Panc1 (cell line): Measurements from ENCODE around the gene DDX24. TPM values are rescaled to one million over a fixed set of nuclear protein-coding genes. Genes with fewer than 3 reads are reported as not detected.

Experiments
- ATAC-seq: fragments of 200-7000 bp; cut with Tn5 transposase; 2 replicates; pipeline ENCODE4 v1.9.1; 2020; ENCODE audit warnings: mild to moderate bottlenecking, moderate library complexity
- BruUV-seq: library from RNA; stranded (reverse); fragments of 400-500 nt; replicated peaks from 2 replicates; lab custom pipeline; 2021; lab: Mats Ljungman, UMichigan
- CTCF ChIA-PET: fragments of 300-600 bp; sonication (Branson Sonifier 250); formaldehyde crosslinking; loops from one replicate; lab custom pipeline; 2022; ENCODE audit warnings: antibody characterized with exemption; lab: Charles Lee
- POLR2A ChIA-PET: fragments of 300-600 bp; sonication (Branson Sonifier 250); formaldehyde crosslinking; loops from one replicate; lab custom pipeline; 2022; ENCODE audit warnings: antibody characterized with exemption; lab: Charles Lee
- DNase-seq: peaks from one replicate; pipeline ENCODE4 v3.0.0-alpha.2; 2010; ENCODE audit warnings: low read depth, low spot score
- H3K27ac ChIP-seq: 2 replicates; pipeline ENCODE4 v1.5.1; 2011; ENCODE audit warnings: mild to moderate bottlenecking, low read length, inconsistent platforms
- H3K27me3 ChIP-seq: fragments of 200-500 bp; sonication (Bioruptor generic); 2 replicates; pipeline ENCODE4 v1.6.0; 2014; ENCODE audit warnings: low read length, inconsistent platforms; ENCODE audit not compliant: control insufficient read depth, insufficient read depth
- H3K36me3 ChIP-seq: fragments of 200-500 bp; sonication (Bioruptor generic); 2 replicates; pipeline ENCODE4 v1.5.1; 2014; ENCODE audit warnings: inconsistent platforms, mild to moderate bottlenecking, low read length, moderate library complexity; ENCODE audit not compliant: control insufficient read depth, insufficient read depth
- H3K4me1 ChIP-seq: 2 replicates; pipeline ENCODE4 v1.5.1; 2011; ENCODE audit warnings: inconsistent platforms, mild to moderate bottlenecking, low read length, moderate library complexity; ENCODE audit not compliant: control insufficient read depth, insufficient read depth
- H3K4me3 ChIP-seq, 2 experiments: 2 replicates each; pipeline ENCODE4 v1.5.1; 2011 to 2012; ENCODE audit warnings: low read depth in 2 of 2, low read length in 2 of 2, mild to moderate bottlenecking in 2 of 2, inconsistent platforms in 1 of 2, moderate library complexity in 1 of 2
- H3K9me3 ChIP-seq: fragments of 200-500 bp; sonication (Bioruptor generic); 2 replicates; pipeline ENCODE4 v1.5.1; 2014; ENCODE audit warnings: low read depth, mild to moderate bottlenecking, inconsistent platforms, low read length, moderate library complexity; ENCODE audit not compliant: control insufficient read depth, insufficient read depth
- POLR2AphosphoS5 ChIP-seq: IDR thresholded peaks from 2 replicates; pipeline ENCODE4 v1.6.1; 2012; ENCODE audit warnings: mild to moderate bottlenecking, low read depth, low read length, moderate library complexity
- SIN3A ChIP-seq: IDR thresholded peaks from 2 replicates; pipeline ENCODE4 v1.6.1; 2012; ENCODE audit warnings: low read depth, mild to moderate bottlenecking, low read length, moderate library complexity, borderline replicate concordance; ENCODE audit not compliant: insufficient read depth
- TCF7L2 ChIP-seq: IDR thresholded peaks from 2 replicates; pipeline ENCODE4 v1.6.1; 2011; ENCODE audit warnings: mild to moderate bottlenecking, low read depth, low read length, inconsistent platforms
- in situ Hi-C: cut with HindIII; loops from 2 replicates; pipeline ENCODE4 v1.10.0; 2016; ENCODE audit warnings: low sequenced_read_pairs, low pct_unique_long_range_greater_than_20kb
- intact Hi-C: fragments of 100-400 bp; cut with micrococcal nuclease; formaldehyde crosslinking; loops from one replicate; pipeline ENCODE4 v1.10.0; 2022; ENCODE audit not compliant: unreplicated experiment
- total RNA-seq: library from RNA; stranded (reverse); gene quantifications from one replicate; pipeline ENCODE4 v1.2.1, GENCODE V29; 2021; ENCODE audit not compliant: unreplicated experiment
- TF ChIP-seq, protein P1 (sequence below), 2 experiments: IDR thresholded peaks; 2 replicates each; pipeline ENCODE4 v1.6.1; 2011 to 2012; ENCODE audit warnings: low read depth in 2 of 2, control low read depth in 1 of 2, low read length in 1 of 2, mild to moderate bottlenecking in 1 of 2, moderate library complexity in 1 of 2; ENCODE audit not compliant: insufficient read depth in 1 of 2
- TF ChIP-seq, protein P2 (sequence below): fragments of 450-650 bp; IDR thresholded peaks from 2 replicates; pipeline ENCODE4 v1.5.1; 2017; ENCODE audit warnings: mild to moderate bottlenecking

Gene DDX24
- total RNA-seq, 1 experiment from 2014 or later, result 103 TPM

DNA sequence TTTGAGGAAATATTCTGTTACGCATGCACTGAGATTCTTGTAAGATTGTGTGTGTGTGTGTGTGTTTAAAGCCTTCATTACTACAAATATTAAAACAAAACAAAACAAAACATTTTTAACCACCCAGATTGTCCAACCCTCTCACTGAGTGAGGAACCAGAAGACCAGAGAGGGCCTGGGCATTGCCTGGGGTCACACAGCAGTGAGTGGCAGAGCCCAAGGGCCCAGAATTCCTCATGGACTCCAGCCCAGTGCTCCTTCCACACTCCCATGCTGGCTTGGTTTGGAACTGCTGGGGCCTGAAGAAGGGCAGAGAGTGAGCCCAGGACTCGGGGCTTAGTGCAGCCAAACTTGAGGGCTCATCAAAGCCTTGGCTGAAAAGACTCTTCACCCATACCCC is 56.5 kb downstream of the DDX24 start:
- H3K27me3 ChIP-seq, result no peaks in the 10 kb centered on the region
- ChIA-PET POLR2A (no interaction called here), CTCF (no interaction called here)
- H3K36me3 ChIP-seq, result no peaks in the 10 kb centered on the region
- ATAC-seq, result no peak
- H3K4me1 ChIP-seq, result peaks cover 20% of the 10 kb centered on the region
- in situ Hi-C loops, result no loop called here
- no peaks in the 10 kb centered on the region for H3K9me3 ChIP-seq
- no peak overlapping the region for H3K4me3 ChIP-seq
- TF ChIP-seq SIN3A, result no peak
- TF ChIP-seq POLR2AphosphoS5, result no peak
- TF ChIP-seq, protein P1, sequence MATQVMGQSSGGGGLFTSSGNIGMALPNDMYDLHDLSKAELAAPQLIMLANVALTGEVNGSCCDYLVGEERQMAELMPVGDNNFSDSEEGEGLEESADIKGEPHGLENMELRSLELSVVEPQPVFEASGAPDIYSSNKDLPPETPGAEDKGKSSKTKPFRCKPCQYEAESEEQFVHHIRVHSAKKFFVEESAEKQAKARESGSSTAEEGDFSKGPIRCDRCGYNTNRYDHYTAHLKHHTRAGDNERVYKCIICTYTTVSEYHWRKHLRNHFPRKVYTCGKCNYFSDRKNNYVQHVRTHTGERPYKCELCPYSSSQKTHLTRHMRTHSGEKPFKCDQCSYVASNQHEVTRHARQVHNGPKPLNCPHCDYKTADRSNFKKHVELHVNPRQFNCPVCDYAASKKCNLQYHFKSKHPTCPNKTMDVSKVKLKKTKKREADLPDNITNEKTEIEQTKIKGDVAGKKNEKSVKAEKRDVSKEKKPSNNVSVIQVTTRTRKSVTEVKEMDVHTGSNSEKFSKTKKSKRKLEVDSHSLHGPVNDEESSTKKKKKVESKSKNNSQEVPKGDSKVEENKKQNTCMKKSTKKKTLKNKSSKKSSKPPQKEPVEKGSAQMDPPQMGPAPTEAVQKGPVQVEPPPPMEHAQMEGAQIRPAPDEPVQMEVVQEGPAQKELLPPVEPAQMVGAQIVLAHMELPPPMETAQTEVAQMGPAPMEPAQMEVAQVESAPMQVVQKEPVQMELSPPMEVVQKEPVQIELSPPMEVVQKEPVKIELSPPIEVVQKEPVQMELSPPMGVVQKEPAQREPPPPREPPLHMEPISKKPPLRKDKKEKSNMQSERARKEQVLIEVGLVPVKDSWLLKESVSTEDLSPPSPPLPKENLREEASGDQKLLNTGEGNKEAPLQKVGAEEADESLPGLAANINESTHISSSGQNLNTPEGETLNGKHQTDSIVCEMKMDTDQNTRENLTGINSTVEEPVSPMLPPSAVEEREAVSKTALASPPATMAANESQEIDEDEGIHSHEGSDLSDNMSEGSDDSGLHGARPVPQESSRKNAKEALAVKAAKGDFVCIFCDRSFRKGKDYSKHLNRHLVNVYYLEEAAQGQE (IDR thresholded peaks at IDR 0.05; ENCODE audit: insufficient read depth in 1 of 2, low read depth in 2 of 2, low read length in 1 of 2), result no peak
- no peak for TF ChIP-seq TCF7L2
- TF ChIP-seq, protein P2, sequence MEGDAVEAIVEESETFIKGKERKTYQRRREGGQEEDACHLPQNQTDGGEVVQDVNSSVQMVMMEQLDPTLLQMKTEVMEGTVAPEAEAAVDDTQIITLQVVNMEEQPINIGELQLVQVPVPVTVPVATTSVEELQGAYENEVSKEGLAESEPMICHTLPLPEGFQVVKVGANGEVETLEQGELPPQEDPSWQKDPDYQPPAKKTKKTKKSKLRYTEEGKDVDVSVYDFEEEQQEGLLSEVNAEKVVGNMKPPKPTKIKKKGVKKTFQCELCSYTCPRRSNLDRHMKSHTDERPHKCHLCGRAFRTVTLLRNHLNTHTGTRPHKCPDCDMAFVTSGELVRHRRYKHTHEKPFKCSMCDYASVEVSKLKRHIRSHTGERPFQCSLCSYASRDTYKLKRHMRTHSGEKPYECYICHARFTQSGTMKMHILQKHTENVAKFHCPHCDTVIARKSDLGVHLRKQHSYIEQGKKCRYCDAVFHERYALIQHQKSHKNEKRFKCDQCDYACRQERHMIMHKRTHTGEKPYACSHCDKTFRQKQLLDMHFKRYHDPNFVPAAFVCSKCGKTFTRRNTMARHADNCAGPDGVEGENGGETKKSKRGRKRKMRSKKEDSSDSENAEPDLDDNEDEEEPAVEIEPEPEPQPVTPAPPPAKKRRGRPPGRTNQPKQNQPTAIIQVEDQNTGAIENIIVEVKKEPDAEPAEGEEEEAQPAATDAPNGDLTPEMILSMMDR, result no peak
- BruUV-seq, result no TSS peak
- intact Hi-C loops, result no loop called here
- no peak for DNase-seq
- no peak overlapping the region for H3K27ac ChIP-seq

DNA sequence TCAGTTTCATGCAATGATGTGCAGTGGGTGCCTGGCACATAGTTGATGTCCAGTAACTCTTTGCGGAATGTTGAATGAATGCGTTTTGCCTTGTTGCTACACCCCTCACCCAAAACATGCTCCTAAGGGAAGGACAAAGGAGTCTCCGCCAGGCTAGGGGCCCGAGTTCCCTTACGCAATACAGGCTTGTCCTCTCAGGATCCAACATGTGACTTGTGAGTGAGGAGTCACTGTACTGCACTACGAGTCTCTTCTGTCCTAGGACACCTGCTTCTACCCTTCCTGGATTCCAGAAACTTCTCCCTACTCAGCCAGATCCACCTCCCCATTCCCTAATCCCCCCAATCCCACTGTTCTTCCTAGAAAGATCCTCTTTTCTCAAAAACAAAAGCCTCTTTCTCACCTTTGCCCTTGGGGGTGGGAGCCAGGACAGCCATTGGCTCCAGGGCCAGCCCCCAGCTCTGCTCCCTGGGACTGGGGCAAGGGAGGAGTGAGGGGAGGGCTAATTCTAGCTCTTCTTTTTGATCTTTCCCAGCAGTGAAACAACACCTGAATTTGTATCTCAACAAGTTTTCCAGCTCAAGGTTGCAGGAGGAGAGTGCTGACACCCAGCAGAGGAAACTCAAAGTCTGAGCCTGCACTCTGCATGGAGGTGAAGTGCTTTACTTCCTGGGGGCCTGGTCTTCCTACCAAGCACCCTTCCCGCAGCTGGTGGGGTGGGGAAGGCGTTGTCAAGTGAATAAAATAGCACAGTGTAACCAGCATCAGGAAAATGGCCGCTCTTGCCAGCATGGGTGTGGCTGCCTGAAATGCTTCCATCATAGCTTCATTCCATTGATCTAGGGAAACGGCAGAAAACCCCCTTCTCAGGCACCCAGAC is 58.2 kb downstream of the DDX24 start:
- peaks cover 9% of the 10 kb centered on the region for H3K4me1 ChIP-seq
- H3K27me3 ChIP-seq, result no peaks in the 10 kb centered on the region
- intact Hi-C loops (no loop called here), in situ Hi-C loops (no loop called here)
- BruUV-seq, result no TSS peak
- DNase-seq, result no peak
- no peaks in the 10 kb centered on the region for H3K36me3 ChIP-seq
- POLR2A ChIA-PET, result no interaction called here
- H3K4me3 ChIP-seq, result no peak overlapping the region
- no peaks in the 10 kb centered on the region for H3K9me3 ChIP-seq
- CTCF ChIA-PET, result no interaction called here
- ATAC-seq, result no peak
- no peak overlapping the region for H3K27ac ChIP-seq
- TF ChIP-seq SIN3A (no peak), TCF7L2 (no peak), POLR2AphosphoS5 (no peak)
- TF ChIP-seq, protein P2, result no peak
- TF ChIP-seq, protein P1 (IDR thresholded peaks at IDR 0.05; ENCODE audit: insufficient read depth in 1 of 2, low read depth in 2 of 2, low read length in 1 of 2), result no peak
